GM12878 (cell line): ENCODE results near the gene SFXN5. TPM values are rescaled to one million over a fixed set of nuclear protein-coding genes. Genes with fewer than 3 reads are reported as not detected.

Experiments
- ATAC-seq: fragments of 200-7000 bp; cut with Tn5 transposase; 3 replicates; pipeline ENCODE4 v1.9.1; 2020; ENCODE audit warnings: mild to moderate bottlenecking, moderate library complexity
- BruUV-seq: library from RNA; stranded (reverse); fragments of 400-500 nt; replicated peaks from 2 replicates; lab custom pipeline; 2021; lab: Mats Ljungman, UMichigan
- CTCF ChIA-PET: fragments of 300-600 bp; sonication (Branson Sonifier 250); formaldehyde crosslinking; extraction: SDS; loops from one replicate; lab custom pipeline; 2021; ENCODE audit warnings: inconsistent platforms; lab: Yijun Ruan, JAX
- POLR2A ChIA-PET: fragments of 350-600 bp; formaldehyde crosslinking; extraction: SDS; loops from one replicate; lab custom pipeline; 2021; ENCODE audit warnings: inconsistent platforms; lab: Charles Lee
- RAD21 ChIA-PET: fragments of 300-600 bp; sonication (Branson Sonifier 250); formaldehyde crosslinking; loops from one replicate; lab custom pipeline; 2023; ENCODE audit warnings: antibody characterized with exemption; ENCODE audit not compliant: unreplicated experiment; lab: Charles Lee
- SMC1A ChIA-PET: fragments of 300-600 bp; sonication (Branson Sonifier 250); formaldehyde crosslinking; loops from one replicate; lab custom pipeline; 2023; ENCODE audit not compliant: unreplicated experiment, uncharacterized antibody; lab: Charles Lee
- DNase-seq: peaks from one replicate; pipeline ENCODE4 v3.0.0-alpha.2; 2011; ENCODE audit warnings: low read depth, low spot score
- FAIRE-seq: peaks from 3 replicates; lab custom pipeline; 2011; peaks lifted over from hg19 to GRCh38; lab: Jason Lieb, UNC
- H2AFZ ChIP-seq: 2 replicates; pipeline ENCODE4 v1.6.0; 2011; ENCODE audit warnings: low read depth, low read length, control low read depth; ENCODE audit not compliant: control insufficient read depth
- H3K27ac ChIP-seq: 2 replicates; pipeline ENCODE4 v1.5.1; 2011; ENCODE audit warnings: control low read depth; ENCODE audit not compliant: control insufficient read depth, insufficient read depth
- H3K27me3 ChIP-seq, 2 experiments: replicated peaks in 1 of 2; 2 replicates each; pipeline versions ENCODE4 v1.6.0 to v1.6.1; 2011; ENCODE audit warnings: low read length in 1 of 2; ENCODE audit not compliant: control insufficient read depth in 2 of 2, insufficient read depth in 2 of 2
- H3K36me3 ChIP-seq, 2 experiments: 2 replicates each; pipeline ENCODE4 v1.5.1; 2011; ENCODE audit warnings: low read length in 1 of 2; ENCODE audit not compliant: control insufficient read depth in 2 of 2, insufficient read depth in 2 of 2
- H3K4me1 ChIP-seq: 2 replicates; pipeline ENCODE4 v1.6.1; 2011; ENCODE audit warnings: mild to moderate bottlenecking, low read length, moderate library complexity, mixed read lengths; ENCODE audit not compliant: control insufficient read depth, insufficient read depth
- H3K4me2 ChIP-seq: 2 replicates; pipeline ENCODE4 v1.6.0; 2011; ENCODE audit warnings: control low read depth; ENCODE audit not compliant: control insufficient read depth, insufficient read depth
- H3K4me3 ChIP-seq: fragments of 200-600 bp; sonication (generic); 2 replicates; pipeline ENCODE4 v1.5.1; 2016
- H3K79me2 ChIP-seq: 2 replicates; pipeline ENCODE4 v1.6.0; 2011; ENCODE audit warnings: low read length; ENCODE audit not compliant: control insufficient read depth, insufficient read depth
- H3K9ac ChIP-seq: 2 replicates; pipeline ENCODE4 v1.8.0; 2011; ENCODE audit warnings: low read length, control low read depth, mixed read lengths; ENCODE audit not compliant: control insufficient read depth, insufficient read depth
- H3K9me3 ChIP-seq: replicated peaks from 3 replicates; pipeline ENCODE4 v1.5.1; 2011; ENCODE audit warnings: mild to moderate bottlenecking, low read length; ENCODE audit not compliant: control insufficient read depth, insufficient read depth
- H4K20me1 ChIP-seq: 2 replicates; pipeline ENCODE4 v1.6.0; 2011; ENCODE audit not compliant: control insufficient read depth, insufficient read depth
- BCL11A ChIP-seq: IDR thresholded peaks from 2 replicates; pipeline ENCODE4 v1.6.1; 2011; ENCODE audit warnings: low read depth, low read length
- EGR1 ChIP-seq, 2 experiments: IDR thresholded peaks; 1 replicate in 1 of 2; 2 replicates in 1 of 2; pipeline ENCODE4 v1.6.1; 2011 to 2012; ENCODE audit warnings: low read depth in 2 of 2, low read length in 2 of 2, borderline replicate concordance in 1 of 2, mild to moderate bottlenecking in 1 of 2, moderate library complexity in 1 of 2
- LARP7 ChIP-seq: fragments of 450-650 bp; IDR thresholded peaks from 2 replicates; pipeline ENCODE4 v1.6.1; 2017; ENCODE audit warnings: mild to moderate bottlenecking
- MTA3 ChIP-seq: IDR thresholded peaks from 2 replicates; pipeline ENCODE4 v1.6.1; 2012; ENCODE audit warnings: low read length, inconsistent platforms, borderline replicate concordance
- MYB ChIP-seq: fragments of 150-350 bp; IDR thresholded peaks from 2 replicates; pipeline ENCODE4 v1.6.1; 2014; ENCODE audit warnings: mild to moderate bottlenecking, low read depth, low read length, borderline replicate concordance
- POLR2A ChIP-seq: IDR thresholded peaks from 2 replicates; pipeline ENCODE4 v1.6.1; 2011; ENCODE audit warnings: low read depth, mild to moderate bottlenecking, low read length
- POLR2AphosphoS2 ChIP-seq: IDR thresholded peaks from 2 replicates; pipeline ENCODE4 v1.6.1; 2011; ENCODE audit warnings: low read depth, mild to moderate bottlenecking, low read length, improper control_type of control experiment, moderate library complexity
- SKIL ChIP-seq: fragments of 450-650 bp; IDR thresholded peaks from 2 replicates; pipeline ENCODE4 v1.6.1; 2017; ENCODE audit warnings: mild to moderate bottlenecking, low read depth, inconsistent platforms; ENCODE audit not compliant: poor library complexity, severe bottlenecking
- SMAD5 ChIP-seq: IDR thresholded peaks from 2 replicates; pipeline ENCODE4 v1.6.1; 2016; ENCODE audit warnings: antibody characterized with exemption, low read depth
- WGBS: methylation state at CpG from one replicate; pipeline ENCODE4 v1.1.6; 2016; ENCODE audit warnings: low lambda C conversion rate; ENCODE audit not compliant: insufficient replicate concordance, insufficient coverage; ENCODE audit errors: missing lambda C conversion rate; 5-methylcytosine and 5-hydroxymethylcytosine counted together
- in situ Hi-C: fragments of 300-500 bp; cut with MboI; formaldehyde crosslinking; loops from 9 replicates; pipeline ENCODE4 v1.14.3; 2018; ENCODE audit warnings: mixed read lengths
- intact Hi-C: fragments of 100-400 bp; cut with micrococcal nuclease; formaldehyde crosslinking; loops from one replicate; pipeline ENCODE4 v1.14.2; 2022; ENCODE audit not compliant: unreplicated experiment
- polyA plus RNA-seq, 11 experiments: library from polyadenylated mRNA; depleted of rRNA in 4 of 11; unstranded in 6 of 11; stranded (reverse) in 5 of 11; fragments of >200 nt; fragmentation: Nextera tagmentation in 4 of 11; fragmentation: Illumina TruSeq in 1 of 11; extraction: Ambion mirVana in 4 of 11; extraction: Trizol in 1 of 11; gene quantifications; 1 replicate in 1 of 11; 2 replicates in 10 of 11; pipeline versions ENCODE4 v1.2.1 to v1.2.3, GENCODE V29; 2011 to 2016; ENCODE audit warnings: inconsistent platforms in 2 of 11, missing spikeins in 2 of 11, low read depth in 1 of 11
- total RNA-seq, 4 experiments: library from RNA; depleted of rRNA in 3 of 4; stranded (reverse); fragments of >200 nt in 3 of 4; fragmentation: Illumina TruSeq in 1 of 4; extraction: Trizol in 1 of 4; gene quantifications; 2 replicates each; pipeline versions ENCODE4 v1.2.1 to v1.2.3, GENCODE V29; 2013 to 2021
- TF ChIP-seq, protein P1 (sequence below): IDR thresholded peaks from 2 replicates; pipeline ENCODE4 v1.6.1; 2012; ENCODE audit warnings: improper control_type of control experiment, low read depth, low read length; ENCODE audit not compliant: insufficient replicate concordance

SFXN5 gene
- total and polyA plus RNA-seq, 10 of the 15 experiments (the other 5 are each of a cell fraction or from before 2014, with no cell fraction given): 3.3 to 15.9 (median 11.2) TPM

- intact Hi-C loops: no loop called here
- no peak overlapping the region for H3K9ac ChIP-seq
- RAD21 ChIA-PET: no interaction called here
- ATAC-seq (no peak), FAIRE-seq (no peak), DNase-seq (no peak)
- no peaks in the 10 kb centered on the region for H3K36me3 ChIP-seq
- WGBS: 73% methylated on average over 7 of the region's 7 CpGs
- BruUV-seq: no TSS peak
- peaks cover 2% of the 10 kb centered on the region; the same call in 1 of the 2 replicates for H3K79me2 ChIP-seq
- H3K27me3 ChIP-seq: no peaks in the 10 kb centered on the region; a peak in 1 of 4 replicates
- H3K4me3 ChIP-seq: peak overlapping the region; percentile 77
- H3K27ac ChIP-seq: no peak overlapping the region
- SMC1A ChIA-PET: no interaction called here
- in situ Hi-C loops: no loop called here
- H3K4me1 ChIP-seq: no peaks in the 10 kb centered on the region
- H4K20me1 ChIP-seq: no peaks in the 10 kb centered on the region
- H3K9me3 ChIP-seq: no peaks in the 10 kb centered on the region
- H2AFZ ChIP-seq: no peak overlapping the region
- CTCF ChIA-PET: interaction anchor here (1.4 kb wide), 1 partner anchor 108 kb away, joined by 3 read pairs; no protein-coding TSS in a partner anchor
- POLR2A ChIA-PET: no interaction called here
- H3K4me2 ChIP-seq: peak overlapping the region; percentile 94
- TF ChIP-seq MTA3 (no peak), LARP7 (no peak), SMAD5 (no peak), SKIL (no peak), MYB (no peak), POLR2AphosphoS2 (no peak), EGR1 (IDR thresholded peaks at IDR 0.05; ENCODE audit: borderline replicate concordance in 1 of 2, low read depth in 2 of 2, low read length in 2 of 2) (no peak), POLR2A (no peak), BCL11A (no peak)
- TF ChIP-seq, protein P1, sequence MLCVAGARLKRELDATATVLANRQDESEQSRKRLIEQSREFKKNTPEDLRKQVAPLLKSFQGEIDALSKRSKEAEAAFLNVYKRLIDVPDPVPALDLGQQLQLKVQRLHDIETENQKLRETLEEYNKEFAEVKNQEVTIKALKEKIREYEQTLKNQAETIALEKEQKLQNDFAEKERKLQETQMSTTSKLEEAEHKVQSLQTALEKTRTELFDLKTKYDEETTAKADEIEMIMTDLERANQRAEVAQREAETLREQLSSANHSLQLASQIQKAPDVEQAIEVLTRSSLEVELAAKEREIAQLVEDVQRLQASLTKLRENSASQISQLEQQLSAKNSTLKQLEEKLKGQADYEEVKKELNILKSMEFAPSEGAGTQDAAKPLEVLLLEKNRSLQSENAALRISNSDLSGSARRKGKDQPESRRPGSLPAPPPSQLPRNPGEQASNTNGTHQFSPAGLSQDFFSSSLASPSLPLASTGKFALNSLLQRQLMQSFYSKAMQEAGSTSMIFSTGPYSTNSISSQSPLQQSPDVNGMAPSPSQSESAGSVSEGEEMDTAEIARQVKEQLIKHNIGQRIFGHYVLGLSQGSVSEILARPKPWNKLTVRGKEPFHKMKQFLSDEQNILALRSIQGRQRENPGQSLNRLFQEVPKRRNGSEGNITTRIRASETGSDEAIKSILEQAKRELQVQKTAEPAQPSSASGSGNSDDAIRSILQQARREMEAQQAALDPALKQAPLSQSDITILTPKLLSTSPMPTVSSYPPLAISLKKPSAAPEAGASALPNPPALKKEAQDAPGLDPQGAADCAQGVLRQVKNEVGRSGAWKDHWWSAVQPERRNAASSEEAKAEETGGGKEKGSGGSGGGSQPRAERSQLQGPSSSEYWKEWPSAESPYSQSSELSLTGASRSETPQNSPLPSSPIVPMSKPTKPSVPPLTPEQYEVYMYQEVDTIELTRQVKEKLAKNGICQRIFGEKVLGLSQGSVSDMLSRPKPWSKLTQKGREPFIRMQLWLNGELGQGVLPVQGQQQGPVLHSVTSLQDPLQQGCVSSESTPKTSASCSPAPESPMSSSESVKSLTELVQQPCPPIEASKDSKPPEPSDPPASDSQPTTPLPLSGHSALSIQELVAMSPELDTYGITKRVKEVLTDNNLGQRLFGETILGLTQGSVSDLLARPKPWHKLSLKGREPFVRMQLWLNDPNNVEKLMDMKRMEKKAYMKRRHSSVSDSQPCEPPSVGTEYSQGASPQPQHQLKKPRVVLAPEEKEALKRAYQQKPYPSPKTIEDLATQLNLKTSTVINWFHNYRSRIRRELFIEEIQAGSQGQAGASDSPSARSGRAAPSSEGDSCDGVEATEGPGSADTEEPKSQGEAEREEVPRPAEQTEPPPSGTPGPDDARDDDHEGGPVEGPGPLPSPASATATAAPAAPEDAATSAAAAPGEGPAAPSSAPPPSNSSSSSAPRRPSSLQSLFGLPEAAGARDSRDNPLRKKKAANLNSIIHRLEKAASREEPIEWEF: no peak
Observed at GRCh38 chr2:73069041-73069854, 2.3 kb downstream of the SFXN5 start.
